GM18868 (cell line): Measurements from ENCODE around the gene DOCK1.

Source experiments
- ATAC-seq: cut with Tn5 transposase; IDR thresholded peaks from one replicate; pipeline ENCODE4 v1.9.1; 2021; ENCODE audit warnings: mild to moderate bottlenecking, moderate library complexity; ENCODE audit not compliant: unreplicated experiment

DOCK1 gene

DNA sequence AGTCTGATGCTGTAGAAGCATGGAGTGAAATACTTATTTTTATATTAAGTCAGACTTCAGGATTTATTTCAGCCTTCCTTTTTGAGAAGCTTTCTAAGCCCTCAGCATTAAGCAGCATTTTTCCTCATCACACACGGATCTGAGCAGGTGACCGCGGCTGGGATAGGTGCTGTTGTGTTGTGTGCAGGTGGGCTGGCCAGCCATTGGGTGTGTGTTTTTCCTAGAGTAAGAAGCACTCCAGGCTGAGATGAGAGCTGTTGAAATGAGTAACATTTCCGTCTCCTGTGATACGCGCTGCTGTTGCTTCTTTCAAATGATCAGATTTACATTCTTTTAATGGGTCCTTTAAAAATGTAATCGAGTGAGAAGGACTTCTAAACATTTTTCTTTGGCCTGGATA is 227.2 kb downstream of the DOCK1 start:
- ATAC-seq = no peak

DNA sequence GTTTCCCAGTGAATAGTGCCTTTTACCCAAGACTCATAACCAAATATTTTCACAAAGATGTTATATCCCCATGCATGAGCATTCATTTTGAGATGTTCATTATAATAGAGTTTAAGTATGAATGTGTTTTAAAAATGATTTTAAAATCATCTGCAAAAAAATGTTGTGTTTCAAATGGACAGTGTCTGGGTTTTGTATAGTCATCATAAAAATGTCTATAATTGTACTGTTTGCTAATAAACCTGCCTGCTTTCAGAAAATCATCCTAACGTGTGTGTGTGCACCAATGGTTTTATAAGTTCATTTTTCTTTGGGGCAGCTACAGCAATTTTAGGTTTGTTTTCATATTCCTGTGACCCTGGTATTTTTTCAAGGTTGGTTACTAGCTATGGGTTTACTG is 228.0 kb downstream of the DOCK1 start:
- ATAC-seq = no peak

DNA sequence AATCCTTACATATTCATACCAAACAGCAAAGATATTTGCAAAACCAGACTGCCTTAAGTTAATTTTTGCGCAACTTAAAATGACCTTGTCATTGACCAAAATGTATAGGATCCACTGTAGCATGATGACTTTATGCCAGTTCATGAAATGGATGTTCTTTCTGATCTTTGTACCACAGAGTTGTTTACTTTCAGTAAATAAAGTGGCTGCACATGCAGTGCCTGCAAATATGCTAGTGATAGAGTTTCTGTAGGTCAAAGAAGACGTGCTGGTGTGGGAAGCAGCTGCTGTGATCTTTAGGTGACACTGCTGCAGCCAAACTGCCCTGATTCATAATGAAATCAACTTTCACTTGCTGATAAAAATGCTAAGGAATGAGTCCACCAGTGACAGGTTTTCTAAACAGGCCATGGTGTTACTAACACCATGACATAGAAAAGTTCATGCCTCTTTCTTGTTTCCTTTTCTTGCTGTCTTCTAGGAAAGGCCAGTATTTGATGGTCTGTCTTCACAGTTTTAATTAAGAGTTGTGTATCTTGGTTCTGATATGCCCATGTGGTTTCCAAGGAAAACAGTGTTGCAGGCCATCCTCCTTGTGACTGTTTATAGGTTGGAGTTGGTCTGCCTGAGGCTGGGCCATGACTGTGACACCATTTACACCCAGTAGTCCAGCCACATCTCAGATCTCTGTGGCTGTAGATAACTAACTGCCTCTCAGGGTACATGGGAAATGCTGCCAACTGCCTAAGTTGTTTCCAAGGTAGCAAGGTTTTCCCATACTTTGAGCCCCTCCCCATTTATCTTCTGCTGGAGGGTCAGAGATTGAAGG is 228.7 kb downstream of the DOCK1 start:
- ATAC-seq = no peak

DNA sequence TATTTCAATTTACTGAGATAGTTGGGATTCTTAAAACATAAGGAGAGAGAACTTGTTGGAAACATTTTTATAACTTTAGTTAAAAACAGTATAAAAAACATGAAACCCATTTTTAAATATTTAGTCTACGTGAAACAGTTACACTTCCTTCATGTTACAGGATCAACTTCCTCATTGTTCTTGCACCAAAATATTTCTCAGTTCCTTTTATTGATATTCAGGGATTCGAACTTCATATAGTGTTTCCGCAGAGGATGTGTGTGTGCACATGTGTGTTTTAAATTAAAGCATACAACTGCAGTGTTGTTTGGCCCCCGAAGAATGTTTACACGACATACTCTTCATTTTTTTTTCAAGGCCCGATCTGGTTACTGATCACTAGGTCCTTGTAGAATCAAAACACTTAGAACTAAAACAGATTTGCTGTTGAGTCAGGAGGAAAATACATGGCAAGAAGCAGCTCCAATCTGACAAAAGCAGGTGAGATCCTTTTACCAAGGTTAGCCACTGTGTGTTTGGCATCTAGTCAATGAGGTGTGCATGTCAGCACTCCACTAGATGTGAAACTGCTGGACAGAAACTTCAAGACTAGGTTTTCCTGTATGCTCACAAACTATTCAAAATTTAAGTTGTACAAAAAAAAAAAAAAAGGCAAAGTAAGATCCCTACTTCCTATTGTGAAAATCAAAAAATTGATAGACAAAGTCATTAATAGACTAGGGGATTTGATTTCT is 230.8 kb downstream of the DOCK1 start:
- ATAC-seq = no peak

DNA sequence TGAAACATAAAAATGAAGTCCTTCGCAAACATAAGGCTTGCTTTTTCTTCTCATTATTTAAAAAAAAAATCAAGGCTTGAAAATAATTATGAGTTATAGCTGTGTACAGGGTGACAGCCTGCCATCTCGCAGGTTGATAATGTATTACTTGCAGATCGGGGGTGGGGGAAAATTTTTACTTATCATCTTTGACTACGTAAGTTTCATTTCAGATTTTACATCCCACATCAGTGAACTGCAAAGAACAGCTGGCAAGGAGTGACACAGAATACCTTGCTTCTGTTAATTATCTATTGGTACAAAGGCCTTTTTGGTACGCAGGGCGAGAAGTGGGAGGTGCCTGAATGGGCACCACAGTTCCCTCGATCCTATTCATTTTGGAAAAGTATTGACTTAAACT is 232.2 kb downstream of the DOCK1 start:
- ATAC-seq = no peak

DNA sequence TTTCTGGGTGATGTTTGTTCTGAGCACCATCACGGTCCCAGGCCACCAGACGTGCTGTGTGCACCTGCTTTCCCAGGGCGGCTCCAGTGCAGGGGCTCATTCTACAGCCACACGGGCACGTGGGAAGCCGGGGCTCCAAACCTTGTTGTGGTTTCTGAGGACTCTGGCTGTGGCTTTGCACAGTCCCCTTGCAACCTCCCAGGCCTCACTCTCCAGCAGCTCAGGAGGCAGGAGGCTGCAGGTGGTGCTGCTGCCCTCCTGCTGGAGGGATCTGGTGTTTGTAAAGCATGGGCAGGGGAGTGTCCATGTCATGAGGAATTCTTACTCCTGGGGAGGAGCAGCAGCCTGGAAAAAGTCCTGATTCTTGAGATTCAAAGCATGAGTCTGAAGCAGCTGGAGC is 236.9 kb downstream of the DOCK1 start:
- ATAC-seq = no peak

DNA sequence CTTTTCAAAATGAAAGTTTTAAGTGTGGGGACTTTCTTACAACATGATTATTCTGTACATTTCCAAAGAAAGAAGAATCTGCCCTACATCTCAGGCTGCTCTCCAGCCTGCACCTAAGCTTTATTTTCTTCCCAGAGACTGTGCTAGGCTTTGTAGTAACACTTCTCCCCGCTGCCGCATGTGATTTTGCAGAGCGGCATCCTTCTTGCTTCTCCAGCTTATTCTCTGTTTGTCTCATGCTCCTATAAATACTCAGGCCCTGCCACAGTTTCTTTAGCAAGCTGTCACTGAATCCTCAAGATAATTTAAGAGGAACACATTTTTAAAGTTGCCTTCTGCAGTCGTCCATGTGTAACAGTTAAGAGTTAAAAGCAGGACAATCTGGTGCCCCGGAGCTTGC is 237.6 kb downstream of the DOCK1 start:
- no peak for ATAC-seq

DNA sequence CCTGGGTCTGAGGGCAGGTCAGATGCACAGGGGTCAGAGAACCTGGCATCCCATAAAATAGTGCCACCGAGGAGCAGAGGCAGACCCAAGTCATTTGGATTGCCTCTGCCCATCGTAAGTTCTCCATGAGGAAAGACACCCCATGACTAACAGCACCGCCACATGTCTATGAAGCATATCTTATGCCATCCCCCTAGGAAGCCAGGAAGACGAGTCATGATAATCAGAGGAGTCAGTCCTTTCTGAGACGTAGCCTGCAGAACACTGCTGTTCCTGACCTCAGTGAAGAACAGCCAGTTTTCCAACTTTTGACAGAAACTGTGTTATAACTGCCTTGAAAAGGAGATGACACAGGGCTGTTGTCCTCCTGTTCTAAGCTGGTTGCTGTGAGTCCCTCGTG is 239.9 kb downstream of the DOCK1 start:
- no peak for ATAC-seq

DNA sequence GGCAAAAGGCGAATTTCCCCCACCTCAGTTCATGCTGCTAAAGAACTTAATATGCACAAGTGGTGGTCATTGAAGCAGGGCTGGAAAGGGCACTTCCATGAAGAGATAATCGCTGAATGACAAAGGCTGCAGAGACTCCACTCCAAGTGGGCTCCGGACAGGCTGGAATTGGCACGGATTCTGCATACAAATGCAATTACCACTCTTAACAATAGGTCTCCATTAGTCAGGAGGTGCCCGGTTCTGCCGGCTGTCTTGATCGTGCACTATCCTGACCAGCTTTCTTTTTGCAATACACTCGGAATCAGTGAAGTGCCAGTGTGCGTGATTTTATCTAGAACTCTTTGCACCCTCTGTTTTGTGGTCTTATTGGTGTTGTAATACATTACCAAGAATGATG is 241.4 kb downstream of the DOCK1 start:
- no peak for ATAC-seq

DNA sequence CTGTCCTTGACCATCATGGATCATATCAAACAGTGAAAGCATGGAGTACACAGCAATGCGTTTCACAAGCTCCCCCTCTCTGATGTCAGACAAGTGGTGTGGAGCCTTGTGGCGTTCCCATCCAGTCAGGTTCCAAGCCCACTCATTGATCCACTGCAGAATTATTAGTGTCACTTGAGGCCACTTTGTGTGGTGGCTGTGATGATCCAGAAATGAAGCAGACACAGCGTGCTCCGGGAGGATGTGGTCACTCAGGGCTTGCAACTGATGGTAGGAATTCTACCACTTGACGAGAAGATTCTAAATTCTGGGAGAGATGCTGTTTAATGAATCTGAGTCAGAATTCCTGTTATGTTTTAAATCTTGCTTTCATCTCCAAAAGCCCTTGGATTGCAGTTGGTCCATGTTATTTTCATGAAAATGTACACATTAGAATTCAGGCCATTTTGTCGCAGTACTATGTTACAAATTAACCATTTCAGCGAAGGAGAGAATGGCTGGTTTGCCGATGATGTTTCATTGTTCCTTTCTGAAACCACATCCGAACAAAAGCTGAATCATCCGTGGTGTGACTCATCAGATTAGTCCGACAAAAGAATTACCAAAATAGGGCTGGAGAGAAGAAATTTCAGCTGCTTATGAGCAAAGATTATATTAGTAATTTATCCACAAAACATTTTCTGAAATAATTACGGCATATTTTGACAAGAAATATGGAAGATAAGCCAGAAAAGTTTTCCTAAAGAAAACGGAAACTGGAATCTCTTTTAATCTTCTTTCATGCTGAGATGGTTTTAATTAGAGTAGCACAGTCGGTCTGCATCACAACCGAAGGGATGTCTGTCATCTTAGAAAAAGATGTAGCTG is 243.1 kb downstream of the DOCK1 start:
- no peak for ATAC-seq

DNA sequence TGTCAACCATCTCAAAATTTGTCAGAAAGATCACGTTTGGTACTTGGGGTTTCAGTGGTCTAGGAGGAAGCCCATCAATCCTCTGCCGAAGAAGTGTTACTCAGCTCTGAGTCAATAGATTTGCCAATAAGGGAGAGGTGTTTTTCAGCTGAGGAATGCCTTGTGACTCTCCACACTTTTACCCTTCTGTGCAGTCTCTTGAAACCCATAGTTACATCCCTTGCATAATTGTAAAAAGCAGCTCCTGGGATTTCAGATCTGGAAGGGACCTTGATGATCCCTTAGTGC is 243.6 kb downstream of the DOCK1 start:
- ATAC-seq = no peak

DNA sequence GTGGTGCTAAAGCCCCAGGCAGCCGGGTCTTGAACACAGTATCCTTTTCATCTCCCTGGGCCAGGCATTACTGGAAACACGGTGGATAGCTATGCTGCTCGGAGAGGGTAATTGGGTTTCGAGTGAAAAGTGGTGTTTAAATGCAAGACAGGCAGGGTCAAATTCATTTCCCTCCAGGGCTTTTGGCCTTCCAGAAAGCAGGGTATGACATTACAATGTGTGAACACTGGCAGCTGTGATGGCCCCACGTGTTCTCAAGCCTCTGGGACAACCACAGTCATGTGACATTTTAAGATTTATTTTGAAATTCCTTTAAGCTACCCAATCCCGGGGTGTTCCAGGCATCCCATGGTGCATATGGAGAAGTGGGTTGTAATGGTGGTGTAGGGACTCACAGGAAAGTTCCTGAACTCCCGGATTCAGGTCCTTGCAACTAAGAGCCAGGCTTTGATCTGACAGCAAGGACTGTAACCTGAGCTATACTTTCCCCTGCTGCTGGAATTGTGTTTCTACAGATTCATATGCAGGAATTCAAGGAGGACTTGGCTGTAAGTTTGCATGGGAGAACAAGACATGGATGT is 244.4 kb downstream of the DOCK1 start:
- no peak for ATAC-seq

DNA sequence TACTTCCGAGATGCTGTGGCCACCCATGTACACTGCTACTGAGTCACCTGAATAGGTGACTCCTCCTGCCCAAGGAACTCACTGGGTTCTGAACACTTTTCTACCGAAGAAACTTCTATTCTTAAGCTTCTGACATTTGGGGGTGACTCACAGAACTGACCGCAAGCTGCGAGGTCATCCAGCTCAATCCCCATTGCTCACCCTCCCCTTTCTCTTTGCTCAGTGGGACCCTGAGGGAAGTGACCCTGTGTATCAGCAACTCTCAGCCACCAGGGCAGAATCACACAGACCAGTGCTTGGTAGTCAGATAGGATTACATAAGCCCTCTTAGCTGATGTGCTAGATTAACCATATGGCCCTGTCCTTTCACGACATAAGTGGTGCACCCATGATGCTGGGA is 244.9 kb downstream of the DOCK1 start:
- no peak for ATAC-seq

DNA sequence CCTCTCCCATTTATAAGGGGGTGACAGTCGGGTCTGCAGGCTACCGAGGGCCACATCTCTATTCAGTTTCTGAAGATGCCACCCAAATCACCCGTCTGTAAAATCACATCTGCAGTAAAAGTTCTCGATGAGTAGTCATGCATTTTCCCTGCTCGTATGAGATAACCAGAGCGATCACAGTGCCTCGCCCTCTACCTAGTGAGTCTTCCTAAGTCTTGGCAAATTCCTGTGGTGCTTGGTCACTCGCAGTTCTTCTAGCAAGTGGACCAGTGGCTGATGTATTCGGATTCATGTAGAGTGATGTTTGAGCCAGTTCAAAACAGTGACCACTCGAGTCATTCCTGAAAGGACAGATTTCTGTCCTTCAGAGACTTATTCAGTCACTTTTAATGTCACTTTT is 246.3 kb downstream of the DOCK1 start:
- no peak for ATAC-seq

DNA sequence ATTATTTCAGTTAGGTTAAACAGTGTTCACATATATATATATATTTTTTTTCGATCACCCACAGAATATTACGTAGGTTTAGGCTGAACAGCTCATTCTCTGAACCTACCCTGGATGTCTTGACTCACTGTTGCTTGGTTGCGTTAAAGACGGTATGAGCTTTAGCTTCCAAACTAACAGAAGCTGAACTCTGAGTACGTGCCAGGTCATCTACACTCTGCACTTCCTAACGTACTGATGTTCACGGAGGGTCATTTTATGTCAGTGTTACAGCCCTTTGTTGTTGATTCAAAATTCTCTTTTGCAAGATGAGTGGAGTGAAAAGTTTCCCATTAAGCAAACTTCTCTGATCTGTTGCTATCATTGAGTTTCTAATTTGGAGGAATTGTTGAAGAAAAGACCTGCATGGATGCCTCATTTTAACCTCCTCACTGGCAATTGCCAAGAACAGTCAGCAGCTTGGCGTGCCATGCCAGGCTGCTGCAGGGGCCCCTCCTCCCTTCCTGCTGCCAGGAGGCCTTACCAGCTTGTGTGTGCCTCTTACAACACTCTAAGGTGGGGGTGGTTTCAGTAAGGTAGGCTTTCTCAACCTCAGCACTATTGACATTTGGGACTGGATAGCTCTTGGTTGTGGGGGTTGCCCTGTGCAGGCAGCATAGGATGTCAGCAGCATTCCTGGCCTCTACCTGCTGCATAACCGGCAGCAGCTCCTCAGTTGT is 246.9 kb downstream of the DOCK1 start:
- no peak for ATAC-seq

DNA sequence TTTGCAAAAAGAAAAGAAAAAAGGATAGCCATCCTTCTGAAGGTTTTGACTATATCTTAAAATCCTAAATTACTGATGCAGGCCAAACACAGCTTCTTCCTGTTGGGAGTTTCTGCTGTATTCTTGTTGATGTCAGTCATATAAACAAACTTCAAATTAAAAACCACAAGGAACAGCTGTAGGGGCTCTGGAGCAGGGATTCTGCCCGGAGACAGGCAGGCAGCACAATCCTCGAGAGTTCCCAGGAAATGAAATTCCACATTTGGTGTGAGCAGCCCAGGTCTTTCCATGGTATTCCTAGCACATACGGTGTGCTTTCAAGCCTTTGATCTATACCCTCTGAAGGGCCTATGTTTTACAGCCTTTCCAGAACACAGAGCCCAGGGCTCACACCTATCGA is 248.0 kb downstream of the DOCK1 start:
- no peak for ATAC-seq

DNA sequence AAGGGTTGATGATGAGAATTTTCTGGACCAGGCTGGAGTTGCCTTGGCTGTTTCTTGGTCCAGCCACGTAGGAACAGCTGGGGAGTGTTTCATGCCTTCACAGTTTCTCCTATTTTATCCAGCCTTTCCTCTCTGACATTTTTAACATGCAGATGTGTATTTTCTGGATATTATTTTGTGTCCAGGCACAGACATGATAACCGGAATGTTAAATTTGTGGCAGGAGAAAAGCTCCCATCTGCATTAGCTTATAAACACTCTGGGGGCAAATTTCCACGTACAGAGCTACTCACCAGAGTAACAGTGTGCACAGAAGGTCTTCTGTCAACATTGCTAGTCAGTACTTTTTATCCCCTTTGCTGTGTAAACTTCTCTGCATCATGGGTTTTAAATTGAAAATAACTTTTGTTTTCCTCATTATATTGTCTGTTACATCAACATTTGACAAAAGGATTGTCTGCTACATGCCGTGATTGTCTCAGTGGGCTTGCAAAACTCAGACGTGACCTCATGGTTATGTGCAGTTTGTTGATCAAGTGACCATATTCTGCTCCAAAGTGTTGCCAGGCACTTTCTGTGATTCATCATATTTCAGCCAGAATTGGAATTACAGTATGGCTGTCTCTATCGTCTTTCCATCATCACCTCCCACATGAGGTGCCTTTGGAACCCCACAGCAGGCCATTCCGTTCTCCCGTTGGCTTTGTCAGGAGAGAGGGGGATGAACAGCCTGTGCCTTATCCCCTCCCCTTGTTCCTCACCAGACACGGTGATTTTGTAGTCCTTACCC is 249.8 kb downstream of the DOCK1 start:
- no peak for ATAC-seq

DNA sequence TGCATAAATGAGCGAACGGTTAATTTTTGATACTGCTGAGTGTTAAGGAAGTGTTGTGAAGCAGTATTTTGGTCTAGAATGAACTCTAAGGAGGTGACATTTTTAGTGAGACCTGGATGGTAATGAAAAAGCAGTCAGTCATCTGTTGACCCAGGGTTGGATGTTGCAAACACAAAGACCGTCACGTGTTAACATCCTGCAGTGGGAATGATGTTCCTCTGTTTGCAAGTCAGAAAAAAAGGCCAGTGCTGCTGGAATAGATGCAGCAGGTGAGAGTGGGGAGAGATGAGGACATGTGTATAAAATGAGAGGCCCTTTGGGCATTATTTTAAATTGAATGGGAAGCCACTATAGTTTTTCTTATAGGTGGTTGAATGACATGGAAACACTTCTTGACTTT is 251.9 kb downstream of the DOCK1 start:
- no peak for ATAC-seq

DNA sequence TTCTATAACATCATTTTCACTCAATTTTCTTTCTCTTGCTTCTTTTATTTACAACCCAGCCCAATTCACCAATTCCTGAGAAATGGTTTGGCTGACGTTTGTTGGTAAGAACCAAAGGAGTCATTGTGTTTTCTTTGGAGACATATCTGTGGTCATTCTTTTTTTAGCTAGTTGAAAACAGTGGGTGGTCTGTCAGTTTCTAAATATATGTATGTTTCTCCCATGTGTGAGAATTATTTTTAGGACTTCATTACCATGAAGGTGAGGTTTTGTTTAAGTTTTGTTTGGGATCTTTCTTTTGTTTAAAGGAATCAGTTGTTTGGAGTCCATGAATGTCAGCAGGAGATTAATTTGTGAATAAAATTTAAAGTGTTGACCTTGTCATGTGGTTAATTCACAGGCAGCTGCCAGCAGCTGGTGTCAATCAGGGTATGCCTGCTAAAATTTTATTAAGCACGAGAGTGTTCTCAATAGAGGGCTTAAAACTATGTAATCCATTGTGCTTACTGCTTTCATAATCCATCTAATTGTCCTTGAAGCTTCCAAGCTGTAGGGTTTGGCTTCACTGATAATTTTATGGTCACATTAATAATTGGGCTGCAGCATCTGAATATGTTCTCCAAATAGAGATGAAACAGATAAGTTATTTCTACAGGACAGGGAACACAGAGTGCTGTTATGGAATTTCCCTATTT is 252.4 kb downstream of the DOCK1 start:
- ATAC-seq = no peak
